Erythroblast (primary cell): Measurements from ENCODE around the gene AMZ1.

Source experiments
- GATA1 ChIP-seq: IDR thresholded peaks from 2 replicates; pipeline ENCODE4 v1.6.1; 2011; ENCODE audit warnings: low read depth, mild to moderate bottlenecking, control low read depth, low read length, moderate library complexity
- POLR2A ChIP-seq: IDR thresholded peaks from 2 replicates; pipeline ENCODE4 v1.6.1; 2011; ENCODE audit warnings: mild to moderate bottlenecking, low read length

- no peak for TF ChIP-seq POLR2A
- no peak for TF ChIP-seq GATA1
Observed at GRCh38 chr7:2721842-2722241, 33.8 kb downstream of the AMZ1 start.
